SK-N-SH (cell line): ENCODE data around the gene RNF111. TPM values are rescaled to one million over a fixed set of nuclear protein-coding genes. Genes with fewer than 3 reads are reported as not detected.

Experiments
- CTCF ChIA-PET: fragments of 300-600, 350-600 bp; formaldehyde crosslinking; extraction: SDS; loops from one replicate; lab custom pipeline; 2021; lab: Yijun Ruan, JAX
- POLR2A ChIA-PET: fragments of 350-600 bp; sonication (Branson Sonifier 250); formaldehyde crosslinking; extraction: SDS; loops from one replicate; lab custom pipeline; 2020; ENCODE audit warnings: antibody characterized with exemption, inconsistent platforms; lab: Yijun Ruan, JAX
- DNase-seq: peaks from one replicate; pipeline ENCODE4 v3.0.0; 2012
- H2AFZ ChIP-seq: fragments of 200-600 bp; sonication (generic); 2 replicates; pipeline ENCODE4 v1.8.1; 2016; ENCODE audit warnings: antibody characterized with exemption, mild to moderate bottlenecking, low read depth
- H3F3A ChIP-seq: fragments of 200-600 bp; sonication (generic); replicated peaks from 2 replicates; pipeline ENCODE3; 2016; ENCODE audit warnings: antibody characterized with exemption, mild to moderate bottlenecking; ENCODE audit not compliant: insufficient read depth
- H3K27ac ChIP-seq, 2 experiments: fragments of 200-500 bp in 1 of 2; fragments of 200-600 bp in 1 of 2; sonication (Bioruptor generic) in 1 of 2; sonication (generic), shearing (Covaris generic) in 1 of 2; 2 replicates each; pipeline versions ENCODE4 v1.5.1 to v1.6.1; 2014 to 2016; ENCODE audit warnings: low read depth in 2 of 2, inconsistent platforms in 1 of 2, low read length in 1 of 2, mild to moderate bottlenecking in 1 of 2, mixed read lengths in 1 of 2
- H3K27me3 ChIP-seq: fragments of 200-600 bp; sonication (generic), shearing (Covaris generic); 2 replicates; pipeline ENCODE4 v1.6.1; 2016; ENCODE audit warnings: mixed run types; ENCODE audit not compliant: insufficient read depth
- H3K36me3 ChIP-seq, 2 experiments: fragments of 200-500 bp in 1 of 2; fragments of 200-600 bp in 1 of 2; sonication (Bioruptor generic) in 1 of 2; sonication (generic) in 1 of 2; replicated peaks in 1 of 2; 2 replicates each; pipeline versions ENCODE3 to v1.5.1; 2014 to 2016; ENCODE audit warnings: low read length in 1 of 2, mild to moderate bottlenecking in 1 of 2; ENCODE audit not compliant: insufficient read depth in 2 of 2, control insufficient read depth in 1 of 2
- H3K4me1 ChIP-seq, 2 experiments: fragments of 200-500 bp in 1 of 2; fragments of 200-600 bp in 1 of 2; sonication (Bioruptor generic) in 1 of 2; sonication (generic), shearing (Covaris generic) in 1 of 2; 2 replicates each; pipeline versions ENCODE4 v1.5.1 to v1.6.1; 2014 to 2016; ENCODE audit warnings: low read depth in 1 of 2, low read length in 1 of 2, mixed run types in 1 of 2; ENCODE audit not compliant: insufficient read depth in 2 of 2, control insufficient read depth in 1 of 2
- H3K4me2 ChIP-seq: fragments of 200-600 bp; sonication (generic), shearing (Covaris generic); 2 replicates; pipeline ENCODE4 v1.6.1; 2017; ENCODE audit warnings: mixed run types
- H3K4me3 ChIP-seq, 2 experiments: fragments of 200-500 bp in 1 of 2; fragments of 200-600 bp in 1 of 2; sonication (Bioruptor generic) in 1 of 2; sonication (generic), shearing (Covaris generic) in 1 of 2; 2 replicates each; pipeline versions ENCODE4 v1.5.1 to v1.8.1; 2014 to 2016; ENCODE audit warnings: low read depth in 2 of 2, inconsistent platforms in 1 of 2, low read length in 1 of 2, mild to moderate bottlenecking in 1 of 2, mixed read lengths in 1 of 2, moderate library complexity in 1 of 2
- H3K79me2 ChIP-seq: fragments of 200-600 bp; sonication (generic); 2 replicates; pipeline ENCODE4 v1.8.1; 2017; ENCODE audit warnings: mild to moderate bottlenecking; ENCODE audit not compliant: insufficient read depth
- H3K9ac ChIP-seq: fragments of 200-600 bp; sonication (generic); 2 replicates; pipeline ENCODE4 v1.6.1; 2017; ENCODE audit warnings: mixed run types
- H3K9me2 ChIP-seq: fragments of 200-600 bp; sonication (generic); 2 replicates; pipeline ENCODE4 v1.6.1; 2017; ENCODE audit warnings: mixed run types
- H3K9me3 ChIP-seq: fragments of 200-600 bp; sonication (generic); 2 replicates; pipeline ENCODE4 v1.6.1; 2017; ENCODE audit warnings: mixed run types, mild to moderate bottlenecking, moderate library complexity
- H4K20me1 ChIP-seq: fragments of 200-600 bp; sonication (generic); 2 replicates; pipeline ENCODE4 v1.6.1; 2017; ENCODE audit warnings: mild to moderate bottlenecking, mixed run types; ENCODE audit not compliant: insufficient read depth
- ELF1 ChIP-seq: IDR thresholded peaks from 2 replicates; pipeline ENCODE4 v1.4.0; 2012
- EP300 ChIP-seq, 2 experiments: IDR thresholded peaks; 2 replicates each; pipeline versions ENCODE4 v1.4.0 to v1.6.1; 2012; ENCODE audit warnings: borderline replicate concordance in 1 of 2, low read depth in 1 of 2, low read length in 1 of 2
- EZH2phosphoT487 ChIP-seq: fragments of 200-600 bp; sonication (generic); IDR thresholded peaks from 2 replicates; pipeline ENCODE4 v1.6.1; 2017; ENCODE audit warnings: low read depth, mixed run types, mild to moderate bottlenecking, antibody characterized with exemption, moderate library complexity, borderline replicate concordance
- FOXJ3 ChIP-seq: sonication (generic); formaldehyde crosslinking; IDR thresholded peaks from 2 replicates; pipeline ENCODE4 v1.5.1; 2020; ENCODE audit warnings: mild to moderate bottlenecking, missing genetic modification reagents
- GABPA ChIP-seq: IDR thresholded peaks from 2 replicates; pipeline ENCODE4 v1.4.0; 2012; ENCODE audit warnings: low read depth, mild to moderate bottlenecking
- JUND ChIP-seq: IDR thresholded peaks from 2 replicates; pipeline ENCODE4 v1.4.0; 2012
- MXI1 ChIP-seq: IDR thresholded peaks from 2 replicates; pipeline ENCODE4 v1.6.1; 2012; ENCODE audit warnings: mild to moderate bottlenecking, low read depth, low read length, improper control_type of control experiment
- NFIC ChIP-seq: IDR thresholded peaks from 2 replicates; pipeline ENCODE4 v1.4.0; 2012; ENCODE audit warnings: borderline replicate concordance
- NRF1 ChIP-seq: IDR thresholded peaks from 2 replicates; pipeline ENCODE4 v1.6.1; 2012; ENCODE audit warnings: low read depth, mild to moderate bottlenecking, low read length
- RAD21 ChIP-seq: IDR thresholded peaks from 2 replicates; pipeline ENCODE4 v1.6.1; 2012; ENCODE audit warnings: mild to moderate bottlenecking, low read length
- RCOR1 ChIP-seq: fragments of 150-350 bp; IDR thresholded peaks from 2 replicates; pipeline ENCODE4 v1.6.1; 2017; ENCODE audit warnings: antibody characterized with exemption, low read length
- RFX5 ChIP-seq: IDR thresholded peaks from 2 replicates; pipeline ENCODE4 v1.6.1; 2012; ENCODE audit warnings: mild to moderate bottlenecking, improper control_type of control experiment, low read length
- RXRA ChIP-seq: IDR thresholded peaks from 2 replicates; pipeline ENCODE4 v1.4.0; 2012; ENCODE audit warnings: low read depth, mild to moderate bottlenecking, borderline replicate concordance
- SIN3A ChIP-seq: IDR thresholded peaks from 2 replicates; pipeline ENCODE4 v1.6.1; 2012; ENCODE audit warnings: low read depth, mild to moderate bottlenecking, low read length, moderate library complexity, borderline replicate concordance
- SMC3 ChIP-seq: IDR thresholded peaks from 2 replicates; pipeline ENCODE4 v1.6.1; 2012; ENCODE audit warnings: low read depth, low read length, improper control_type of control experiment
- TCF12 ChIP-seq: IDR thresholded peaks from 2 replicates; pipeline ENCODE4 v1.4.0; 2012
- USF1 ChIP-seq: IDR thresholded peaks from 2 replicates; pipeline ENCODE4 v1.4.0; 2012; ENCODE audit warnings: low read depth, borderline replicate concordance
- YY1 ChIP-seq: IDR thresholded peaks from 2 replicates; pipeline ENCODE4 v1.4.0; 2012; ENCODE audit warnings: low read depth, mild to moderate bottlenecking
- WGBS: methylation state at CpG from one replicate; pipeline ENCODE4 v1.1.6; 2017; ENCODE audit warnings: low lambda C conversion rate; 5-methylcytosine and 5-hydroxymethylcytosine counted together
- polyA plus RNA-seq, 3 experiments: library from polyadenylated mRNA; depleted of rRNA; stranded (reverse); fragments of >200 nt; gene quantifications; 2 replicates each; pipeline ENCODE4 v1.2.3, GENCODE V29; 2012
- TF ChIP-seq, protein P1 (sequence below): IDR thresholded peaks from 2 replicates; pipeline ENCODE4 v1.4.0; 2012; ENCODE audit warnings: low read depth
- TF ChIP-seq, protein P2 (sequence below): fragments of 150-350 bp; IDR thresholded peaks from 2 replicates; pipeline ENCODE4 v1.6.1; 2017; ENCODE audit warnings: antibody characterized with exemption, low read length, low read depth, borderline replicate concordance

The RNF111 gene
- polyA plus RNA-seq, 1 of the 3 experiments (the other 2 are of a cell fraction), result 16.5 TPM

- Histone ChIP-seq H3K36me3 (peaks cover 9 to 18% of the 10 kb centered on the region in 2 experiments), H3K4me3 (no peak overlapping the region), H3K9ac (no peak overlapping the region), H3K9me3 (no peaks in the 10 kb centered on the region), H3K27me3 (no peaks in the 10 kb centered on the region), H4K20me1 (peaks cover 37% of the 10 kb centered on the region; the same call in 1 of the 2 replicates), H3K9me2 (no peaks in the 10 kb centered on the region), H3K4me1 (no peaks in the 10 kb centered on the region), H3K27ac (no peak overlapping the region), H2AFZ (no peak overlapping the region), H3K79me2 (peaks cover 89% of the 10 kb centered on the region), H3K4me2 (no peak overlapping the region), H3F3A (peaks cover 6% of the 10 kb centered on the region)
- WGBS, result 96% methylated on average over 5 of the region's 5 CpGs
- POLR2A ChIA-PET, result no interaction called here
- DNase-seq, result no peak
- no peak for TF ChIP-seq USF1
- TF ChIP-seq ELF1, result no peak
- TF ChIP-seq MXI1, result no peak
- TF ChIP-seq, protein P1, sequence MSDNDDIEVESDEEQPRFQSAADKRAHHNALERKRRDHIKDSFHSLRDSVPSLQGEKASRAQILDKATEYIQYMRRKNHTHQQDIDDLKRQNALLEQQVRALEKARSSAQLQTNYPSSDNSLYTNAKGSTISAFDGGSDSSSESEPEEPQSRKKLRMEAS, result no peak
- no peak for TF ChIP-seq RCOR1
- TF ChIP-seq NFIC, result no peak
- TF ChIP-seq EZH2phosphoT487, result no peak
- TF ChIP-seq GABPA, result no peak
- TF ChIP-seq SMC3, result no peak
- CTCF ChIA-PET, result no interaction called here
These were observed 31.4 kb downstream of the RNF111 start for GRCh38 chr15:59018833-59019232.

GRCh38 chr15:59020322-59020721 is 32.9 kb downstream of the RNF111 start:
- Histone ChIP-seq H3K27me3 (no peaks in the 10 kb centered on the region), H3K36me3 (peaks cover 9 to 32% of the 10 kb centered on the region in 2 experiments), H3F3A (peaks cover 6% of the 10 kb centered on the region), H3K9me2 (no peaks in the 10 kb centered on the region), H3K4me1 (no peaks in the 10 kb centered on the region), H3K4me3 (no peak overlapping the region), H3K9me3 (no peaks in the 10 kb centered on the region), H3K27ac (no peak overlapping the region), H4K20me1 (peaks cover 29% of the 10 kb centered on the region; the same call in 1 of the 2 replicates), H3K79me2 (peaks cover 87% of the 10 kb centered on the region), H3K4me2 (no peak overlapping the region), H2AFZ (no peak overlapping the region), H3K9ac (no peak overlapping the region)
- ChIA-PET CTCF (no interaction called here), POLR2A (no interaction called here)
- no peak for DNase-seq
- TF ChIP-seq EP300 (IDR thresholded peaks at IDR 0.05; ENCODE audit: borderline replicate concordance in 1 of 2, low read depth in 1 of 2, low read length in 1 of 2), result no peak
- TF ChIP-seq MXI1, result no peak
- no peak for TF ChIP-seq GABPA
- no peak for TF ChIP-seq JUND
- TF ChIP-seq RFX5, result no peak
- no peak for TF ChIP-seq FOXJ3 (CRISPR knock-in tag)
- TF ChIP-seq, protein P2, sequence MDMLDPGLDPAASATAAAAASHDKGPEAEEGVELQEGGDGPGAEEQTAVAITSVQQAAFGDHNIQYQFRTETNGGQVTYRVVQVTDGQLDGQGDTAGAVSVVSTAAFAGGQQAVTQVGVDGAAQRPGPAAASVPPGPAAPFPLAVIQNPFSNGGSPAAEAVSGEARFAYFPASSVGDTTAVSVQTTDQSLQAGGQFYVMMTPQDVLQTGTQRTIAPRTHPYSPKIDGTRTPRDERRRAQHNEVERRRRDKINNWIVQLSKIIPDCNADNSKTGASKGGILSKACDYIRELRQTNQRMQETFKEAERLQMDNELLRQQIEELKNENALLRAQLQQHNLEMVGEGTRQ, result no peak
- TF ChIP-seq RAD21, result no peak
- TF ChIP-seq TCF12, result no peak
- TF ChIP-seq, protein P1, result no peak
- TF ChIP-seq RXRA, result no peak
- TF ChIP-seq NRF1, result no peak
- no peak for TF ChIP-seq SIN3A
- no peak for TF ChIP-seq YY1
- no peak for TF ChIP-seq ELF1
